Measurements from ENCODE around the gene RPL11.

The RPL11 gene

DNA sequence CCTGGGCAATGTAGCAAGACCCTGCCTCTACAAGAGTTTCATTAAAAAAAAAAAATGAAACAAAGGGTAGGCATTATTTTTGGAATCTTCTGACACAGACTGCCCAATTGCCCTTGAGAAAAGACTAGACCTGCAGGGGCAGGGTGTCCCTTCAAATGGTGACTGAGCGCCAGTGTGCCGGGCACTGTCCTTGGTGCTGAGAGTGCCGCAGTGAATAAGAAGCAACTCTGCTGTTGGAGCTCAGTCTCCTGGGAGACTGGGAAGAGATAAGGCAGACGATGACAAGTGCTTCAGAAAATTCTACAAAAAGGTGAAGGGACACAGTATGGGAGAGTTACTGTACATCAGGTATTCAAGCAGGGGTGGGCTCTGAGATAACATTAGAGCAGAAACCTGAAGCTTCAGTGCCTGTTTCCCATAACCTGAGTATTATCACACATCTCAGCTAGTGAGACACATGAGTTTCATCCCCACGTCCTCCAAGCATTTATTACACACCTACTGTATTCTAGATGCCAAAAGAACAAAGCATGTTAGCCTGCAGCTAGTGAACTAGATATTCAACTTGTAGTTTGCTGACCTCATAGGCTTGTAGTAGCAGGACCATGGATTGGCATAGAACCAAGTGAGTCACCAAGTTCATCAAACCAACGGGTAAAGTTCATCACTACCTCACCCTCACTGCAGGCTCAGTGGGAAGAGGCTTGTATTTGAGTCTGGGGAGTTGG lies 18.4 kb upstream of the RPL11 start:
- Histone ChIP-seq H3K79me1 (replicated peaks; ENCODE audit: low read length, poor library complexity, severe bottlenecking) (no peaks in the 10 kb centered on the region), H3K23ac (ENCODE audit: low read length in 2 of 2) (no peak overlapping the region), H2BK5ac (ENCODE audit: low read depth, low read length, poor library complexity, severe bottlenecking) (no peak overlapping the region), H2AK5ac (ENCODE audit: low read length, severe bottlenecking) (no peak overlapping the region), H3K18ac (ENCODE audit: low read depth in 1 of 2, low read length in 2 of 2) (no peak overlapping the region), H2BK120ac (ENCODE audit: low read depth, low read length) (no peak overlapping the region), H3K4me1 (ENCODE audit: control insufficient read depth, insufficient read depth, low read depth, low read length) (no peaks in the 10 kb centered on the region), H3K4me2 (ENCODE audit: low read length, poor library complexity, severe bottlenecking) (no peak overlapping the region), H3K27ac (ENCODE audit: low read length, poor library complexity, severe bottlenecking) (no peak overlapping the region), H3K14ac (ENCODE audit: low read length in 2 of 2) (no peak overlapping the region), H2AFZ (ENCODE audit: low read depth, low read length) (no peak overlapping the region), H3K4me3 (ENCODE audit: insufficient read depth in 1 of 2, low read depth in 1 of 2, low read length in 2 of 2) (no peak overlapping the region), H3K9ac (ENCODE audit: low read length) (no peak overlapping the region), H3K27me3 (ENCODE audit: control insufficient read depth in 1 of 2, insufficient read depth in 1 of 2, low read length in 2 of 2) (peaks cover 19 to 29% of the 10 kb centered on the region in 2 experiments), H3K36me3 (ENCODE audit: control insufficient read depth in 1 of 2, insufficient read depth in 2 of 2, low read depth in 1 of 2, low read length in 2 of 2) (no peaks in the 10 kb centered on the region), H4K8ac (ENCODE audit: low read length) (no peak overlapping the region), H4K91ac (ENCODE audit: low read length) (no peak overlapping the region), H2BK12ac (ENCODE audit: low read length in 2 of 2) (no peak overlapping the region), H2BK15ac (ENCODE audit: low read depth, poor library complexity, severe bottlenecking) (no peak overlapping the region), H3K9me3 (ENCODE audit: control insufficient read depth, low read length) (no peaks in the 10 kb centered on the region), H3K4ac (ENCODE audit: low read depth in 1 of 2, low read length in 2 of 2) (no peak overlapping the region)
- peak; percentile 67 for DNase-seq
- WGBS = 11% methylated on average over 5 of the region's 6 CpGs

- no peak overlapping the region for H4K8ac ChIP-seq (ENCODE audit: low read length)
- H3K79me1 ChIP-seq (replicated peaks; ENCODE audit: low read length, poor library complexity, severe bottlenecking) = no peaks in the 10 kb centered on the region
- no peak overlapping the region for H3K4ac ChIP-seq (ENCODE audit: low read depth in 1 of 2, low read length in 2 of 2)
- H3K27ac ChIP-seq (ENCODE audit: low read length, poor library complexity, severe bottlenecking) = no peak overlapping the region
- no peaks in the 10 kb centered on the region for H3K4me1 ChIP-seq (ENCODE audit: control insufficient read depth, insufficient read depth, low read depth, low read length)
- H3K4me3 ChIP-seq (ENCODE audit: insufficient read depth in 1 of 2, low read depth in 1 of 2, low read length in 2 of 2) = no peak overlapping the region
- no peak overlapping the region for H2AFZ ChIP-seq (ENCODE audit: low read depth, low read length)
- no peak overlapping the region for H3K18ac ChIP-seq (ENCODE audit: low read depth in 1 of 2, low read length in 2 of 2)
- H3K9ac ChIP-seq (ENCODE audit: low read length) = no peak overlapping the region
- no peaks in the 10 kb centered on the region for H3K9me3 ChIP-seq (ENCODE audit: control insufficient read depth, low read length)
- no peak overlapping the region for H2BK5ac ChIP-seq (ENCODE audit: low read depth, low read length, poor library complexity, severe bottlenecking)
- 100% methylated on average over 2 of the region's 4 CpGs for WGBS
- H3K4me2 ChIP-seq (ENCODE audit: low read length, poor library complexity, severe bottlenecking) = no peak overlapping the region
- no peak overlapping the region for H2BK15ac ChIP-seq (ENCODE audit: low read depth, poor library complexity, severe bottlenecking)
- H3K23ac ChIP-seq (ENCODE audit: low read length in 2 of 2) = no peak overlapping the region
- H2BK12ac ChIP-seq (ENCODE audit: low read length in 2 of 2) = no peak overlapping the region
- H2AK5ac ChIP-seq (ENCODE audit: low read length, severe bottlenecking) = no peak overlapping the region
- H4K91ac ChIP-seq (ENCODE audit: low read length) = no peak overlapping the region
- H3K27me3 ChIP-seq (ENCODE audit: control insufficient read depth in 1 of 2, insufficient read depth in 1 of 2, low read length in 2 of 2) = peaks cover 30 to 57% of the 10 kb centered on the region in 2 experiments
- no peaks in the 10 kb centered on the region for H3K36me3 ChIP-seq (ENCODE audit: control insufficient read depth in 1 of 2, insufficient read depth in 2 of 2, low read depth in 1 of 2, low read length in 2 of 2)
- no peak for DNase-seq
- H2BK120ac ChIP-seq (ENCODE audit: low read depth, low read length) = no peak overlapping the region
- H3K14ac ChIP-seq (ENCODE audit: low read length in 2 of 2) = no peak overlapping the region
Observed at GRCh38 chr1:23679815-23680214, 11.8 kb upstream of the RPL11 start.

GRCh38 chr1:23682946-23683345 lies 8.7 kb upstream of the RPL11 start:
- no peak overlapping the region for H3K27ac ChIP-seq (ENCODE audit: low read length, poor library complexity, severe bottlenecking)
- H2AFZ ChIP-seq (ENCODE audit: low read depth, low read length) = no peak overlapping the region
- H2AK5ac ChIP-seq (ENCODE audit: low read length, severe bottlenecking) = no peak overlapping the region

GRCh38 chr1:23684415-23684814 lies 7.2 kb upstream of the RPL11 start:
- Histone ChIP-seq H2AK5ac (ENCODE audit: low read length, severe bottlenecking) (no peak overlapping the region), H3K4me1 (ENCODE audit: control insufficient read depth, insufficient read depth, low read depth, low read length) (no peaks in the 10 kb centered on the region), H3K79me1 (replicated peaks; ENCODE audit: low read length, poor library complexity, severe bottlenecking) (no peaks in the 10 kb centered on the region), H3K14ac (ENCODE audit: low read length in 2 of 2) (no peak overlapping the region), H3K4me2 (ENCODE audit: low read length, poor library complexity, severe bottlenecking) (no peak overlapping the region), H2BK15ac (ENCODE audit: low read depth, poor library complexity, severe bottlenecking) (no peak overlapping the region), H2BK12ac (ENCODE audit: low read length in 2 of 2) (no peak overlapping the region), H2BK5ac (ENCODE audit: low read depth, low read length, poor library complexity, severe bottlenecking) (no peak overlapping the region), H4K91ac (ENCODE audit: low read length) (no peak overlapping the region), H2BK120ac (ENCODE audit: low read depth, low read length) (no peak overlapping the region), H3K18ac (ENCODE audit: low read depth in 1 of 2, low read length in 2 of 2) (no peak overlapping the region), H3K27me3 (ENCODE audit: control insufficient read depth in 1 of 2, insufficient read depth in 1 of 2, low read length in 2 of 2) (peaks cover 9 to 34% of the 10 kb centered on the region in 2 experiments), H3K9ac (ENCODE audit: low read length) (no peak overlapping the region), H3K36me3 (ENCODE audit: control insufficient read depth in 1 of 2, insufficient read depth in 2 of 2, low read depth in 1 of 2, low read length in 2 of 2) (no peaks in the 10 kb centered on the region), H3K9me3 (ENCODE audit: control insufficient read depth, low read length) (no peaks in the 10 kb centered on the region), H3K4me3 (ENCODE audit: insufficient read depth in 1 of 2, low read depth in 1 of 2, low read length in 2 of 2) (no peak overlapping the region), H2AFZ (ENCODE audit: low read depth, low read length) (no peak overlapping the region), H3K27ac (ENCODE audit: low read length, poor library complexity, severe bottlenecking) (no peak overlapping the region), H3K23ac (ENCODE audit: low read length in 2 of 2) (no peak overlapping the region), H3K4ac (ENCODE audit: low read depth in 1 of 2, low read length in 2 of 2) (no peak overlapping the region), H4K8ac (ENCODE audit: low read length) (no peak overlapping the region)
- no peak for DNase-seq
- no CpG with 5 or more reads among the region's 2 CpGs for WGBS

More at GRCh38 chr1:23682946-23683345, 8.7 kb upstream of the RPL11 start:
- H2BK15ac ChIP-seq (ENCODE audit: low read depth, poor library complexity, severe bottlenecking) = no peak overlapping the region
- H3K36me3 ChIP-seq (ENCODE audit: control insufficient read depth in 1 of 2, insufficient read depth in 2 of 2, low read depth in 1 of 2, low read length in 2 of 2) = no peaks in the 10 kb centered on the region
- H3K4me2 ChIP-seq (ENCODE audit: low read length, poor library complexity, severe bottlenecking) = no peak overlapping the region
- H3K79me1 ChIP-seq (replicated peaks; ENCODE audit: low read length, poor library complexity, severe bottlenecking) = no peaks in the 10 kb centered on the region
- H3K18ac ChIP-seq (ENCODE audit: low read depth in 1 of 2, low read length in 2 of 2) = no peak overlapping the region
- H3K9ac ChIP-seq (ENCODE audit: low read length) = no peak overlapping the region
- H3K14ac ChIP-seq (ENCODE audit: low read length in 2 of 2) = no peak overlapping the region
- H3K4me1 ChIP-seq (ENCODE audit: control insufficient read depth, insufficient read depth, low read depth, low read length) = no peaks in the 10 kb centered on the region
- no peak overlapping the region for H3K4ac ChIP-seq (ENCODE audit: low read depth in 1 of 2, low read length in 2 of 2)
- peaks cover 20 to 43% of the 10 kb centered on the region in 2 experiments for H3K27me3 ChIP-seq (ENCODE audit: control insufficient read depth in 1 of 2, insufficient read depth in 1 of 2, low read length in 2 of 2)
- no peak overlapping the region for H4K91ac ChIP-seq (ENCODE audit: low read length)
- no peak overlapping the region for H4K8ac ChIP-seq (ENCODE audit: low read length)
- DNase-seq = no peak
- H2BK12ac ChIP-seq (ENCODE audit: low read length in 2 of 2) = no peak overlapping the region
- H3K23ac ChIP-seq (ENCODE audit: low read length in 2 of 2) = no peak overlapping the region
- H3K9me3 ChIP-seq (ENCODE audit: control insufficient read depth, low read length) = no peaks in the 10 kb centered on the region
- no peak overlapping the region for H3K4me3 ChIP-seq (ENCODE audit: insufficient read depth in 1 of 2, low read depth in 1 of 2, low read length in 2 of 2)
- H2BK120ac ChIP-seq (ENCODE audit: low read depth, low read length) = no peak overlapping the region
- no peak overlapping the region for H2BK5ac ChIP-seq (ENCODE audit: low read depth, low read length, poor library complexity, severe bottlenecking)
